ENCODE measurements around the gene SPIRE2.
"Not testable (repeated sequence)": the region's sequence is repeated elsewhere in the genome, so short reads cannot be mapped to it uniquely, and the experiment has no call there.

SPIRE2 gene

DNA sequence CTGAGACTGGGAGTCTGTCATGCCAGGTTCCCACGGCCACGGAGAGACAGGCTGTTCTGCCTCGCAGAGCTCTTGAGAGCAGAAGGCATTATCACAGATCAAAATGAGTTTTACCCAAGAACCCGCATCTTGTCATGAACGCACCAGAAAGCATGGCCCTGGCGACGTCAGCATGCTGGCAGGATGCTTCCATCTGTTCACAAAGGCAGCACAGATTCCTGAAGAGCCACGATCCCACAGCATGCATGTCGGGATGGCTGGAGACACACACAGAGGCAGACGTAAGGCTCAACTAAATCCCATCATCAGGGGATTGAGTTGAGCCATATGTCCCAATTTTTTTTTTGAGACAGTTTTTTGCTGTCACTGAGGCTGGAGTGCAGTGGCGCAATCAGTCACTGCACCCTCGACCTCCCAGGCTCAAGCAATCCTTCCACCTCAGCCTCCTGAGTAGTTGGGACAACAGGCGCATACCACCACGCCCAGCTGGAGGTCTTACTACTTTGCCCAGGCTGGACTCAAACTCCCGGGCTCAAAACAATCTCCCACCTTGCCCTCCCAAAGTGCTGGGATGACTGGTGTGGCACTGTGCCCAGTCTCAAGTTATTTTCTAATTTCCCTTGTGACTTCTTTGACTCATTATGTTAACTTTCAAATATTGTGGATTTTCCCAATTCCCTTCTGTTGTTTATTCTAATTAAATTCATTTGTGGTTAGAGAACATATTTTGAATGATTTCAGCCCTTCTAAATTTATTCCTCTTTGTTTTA lies 23.0 kb upstream of the SPIRE2 start:
- no peak for FAIRE-seq

DNA sequence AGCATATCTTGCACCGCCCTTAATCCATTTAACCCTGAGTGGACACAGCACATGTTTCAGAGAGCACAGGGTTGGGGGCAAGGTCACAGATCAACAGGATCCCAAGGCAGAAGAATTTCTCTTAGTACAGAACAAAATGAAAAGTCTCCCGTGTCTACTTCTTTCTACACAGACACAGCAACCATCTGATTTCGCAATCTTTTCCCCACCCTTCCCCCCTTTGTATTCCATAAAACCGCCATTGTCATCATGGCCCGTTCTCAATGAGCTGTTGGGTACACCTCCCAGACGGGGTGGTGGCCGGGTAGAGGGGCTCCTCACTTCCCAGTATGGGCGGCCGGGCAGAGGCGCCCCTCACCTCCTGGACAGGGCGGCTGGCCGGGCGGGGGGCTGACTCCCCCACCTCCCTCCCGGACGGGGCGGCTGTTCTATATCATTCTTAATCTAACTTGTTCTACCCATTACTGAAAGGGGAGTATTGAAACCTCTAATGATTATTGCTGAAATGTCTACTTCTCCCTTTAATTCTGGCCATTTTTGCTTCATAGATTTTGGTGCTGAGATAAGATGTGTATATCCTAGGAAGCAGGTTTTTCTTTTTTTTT lies 21.6 kb upstream of the SPIRE2 start:
- not testable (repeated sequence) for FAIRE-seq; DNase-seq (ENCODE audit: extremely low spot score, insufficient read length, low read depth)

More for the DNA sequence above, 23.0 kb upstream of the SPIRE2 start:
- no peak for DNase-seq (ENCODE audit: extremely low spot score, insufficient read length, low read depth)

DNA sequence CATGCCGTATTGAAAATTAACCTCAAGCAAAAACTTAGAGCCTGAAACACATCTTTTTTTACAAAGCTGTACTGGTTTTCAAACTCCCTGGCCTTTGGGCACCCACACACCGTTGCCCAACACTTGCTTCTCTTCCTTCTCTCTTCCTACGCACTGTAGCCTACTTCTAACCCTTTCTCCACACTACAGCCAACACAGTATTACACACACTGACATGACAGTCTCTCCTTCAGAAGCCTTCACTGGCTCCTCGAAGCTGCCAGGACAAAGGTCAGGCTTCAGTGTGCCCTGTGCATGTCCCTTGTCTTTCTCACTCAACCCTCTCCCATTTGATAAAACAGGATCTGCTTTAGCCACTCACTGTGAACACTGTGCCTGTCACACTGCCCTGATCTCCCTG lies 19.8 kb upstream of the SPIRE2 start:
- DNase-seq (ENCODE audit: extremely low spot score, insufficient read length, low read depth) = no peak
- no peak for FAIRE-seq

DNA sequence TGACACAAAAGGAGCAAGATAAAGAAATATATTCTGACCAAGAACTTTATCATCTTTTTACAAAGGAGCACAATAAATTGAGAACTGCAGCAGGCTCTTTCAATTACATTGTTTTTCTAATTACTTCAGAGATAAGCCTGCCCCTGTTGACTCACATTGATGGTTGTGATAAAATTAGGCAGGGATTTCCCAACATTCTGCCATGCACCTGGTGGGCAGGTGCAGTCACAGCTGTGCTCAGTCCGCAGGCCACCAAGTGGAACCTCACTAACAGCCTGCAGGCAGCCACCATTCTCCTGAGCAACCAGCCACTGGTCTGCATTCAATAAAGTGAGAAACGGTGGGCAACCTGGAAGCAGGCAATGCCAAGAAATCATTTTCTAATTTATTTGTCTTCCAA lies 17.0 kb upstream of the SPIRE2 start:
- DNase-seq (ENCODE audit: extremely low spot score, insufficient read length, low read depth) (no peak), FAIRE-seq (no peak)

DNA sequence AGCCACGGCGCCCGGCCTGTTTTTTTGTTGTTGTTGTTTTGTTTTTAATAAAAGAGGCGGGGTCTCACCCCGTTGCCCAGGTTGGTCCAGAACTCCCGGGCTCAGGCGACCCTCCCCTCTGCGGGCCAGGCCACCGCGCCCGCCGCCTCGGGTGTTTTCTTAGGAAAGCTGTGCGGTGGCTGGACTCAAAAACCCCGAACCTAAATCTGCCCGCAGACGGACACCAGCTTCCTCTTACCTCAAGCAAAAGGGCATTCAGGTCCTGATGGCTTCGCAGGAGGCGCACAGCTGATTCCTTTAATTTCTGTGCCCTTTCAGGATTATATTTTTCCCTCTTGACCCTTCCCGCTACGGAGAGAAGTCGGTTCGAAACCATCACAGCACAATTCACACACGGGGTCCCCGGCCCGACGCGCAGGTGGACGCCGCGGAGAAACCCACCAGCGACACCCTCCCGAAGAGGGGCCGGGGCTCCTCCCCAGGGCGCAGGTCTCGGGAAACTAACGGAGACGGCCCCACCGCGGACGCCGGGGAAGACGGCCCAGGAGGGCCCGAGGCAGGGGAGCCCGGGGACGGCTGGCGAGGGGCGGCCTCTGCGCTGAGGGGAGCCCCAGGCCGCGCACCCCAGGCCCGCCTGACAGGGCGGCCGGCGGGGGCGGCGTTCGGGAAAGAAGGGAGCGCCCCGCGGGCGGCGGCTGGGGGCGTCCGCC lies 12.5 kb upstream of the SPIRE2 start:
- DNase-seq (ENCODE audit: extremely low spot score, insufficient read length, low read depth) = no peak
- FAIRE-seq = no peak

DNA sequence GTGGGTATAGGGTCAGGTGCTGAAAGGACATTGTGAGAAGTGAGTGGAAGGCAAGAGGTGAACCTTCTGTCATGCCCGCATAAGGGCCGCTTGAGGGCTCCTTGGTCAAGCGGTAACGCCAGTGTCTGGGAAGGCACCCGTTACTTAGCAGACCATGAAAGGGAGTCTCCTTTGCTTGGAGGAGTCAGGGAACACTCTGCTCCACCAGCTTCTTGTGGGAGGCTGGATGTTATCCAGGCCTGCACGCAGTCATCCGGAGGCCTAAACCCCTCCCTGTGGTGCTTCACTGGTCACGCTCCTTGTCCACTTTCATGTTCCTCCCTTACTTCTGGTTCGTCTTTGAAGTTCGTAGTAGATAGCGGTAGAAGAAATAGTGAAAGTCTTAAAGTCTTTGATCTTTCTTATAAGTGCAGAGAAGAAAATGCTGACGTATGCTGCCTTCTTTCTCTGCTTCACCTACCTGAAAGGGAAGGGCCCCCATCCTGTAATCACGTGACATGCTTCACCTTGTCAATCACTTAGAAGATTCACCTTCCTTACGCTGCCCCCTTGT lies 9.3 kb upstream of the SPIRE2 start:
- not testable (repeated sequence) for DNase-seq (ENCODE audit: extremely low spot score, insufficient read length, low read depth); FAIRE-seq

DNA sequence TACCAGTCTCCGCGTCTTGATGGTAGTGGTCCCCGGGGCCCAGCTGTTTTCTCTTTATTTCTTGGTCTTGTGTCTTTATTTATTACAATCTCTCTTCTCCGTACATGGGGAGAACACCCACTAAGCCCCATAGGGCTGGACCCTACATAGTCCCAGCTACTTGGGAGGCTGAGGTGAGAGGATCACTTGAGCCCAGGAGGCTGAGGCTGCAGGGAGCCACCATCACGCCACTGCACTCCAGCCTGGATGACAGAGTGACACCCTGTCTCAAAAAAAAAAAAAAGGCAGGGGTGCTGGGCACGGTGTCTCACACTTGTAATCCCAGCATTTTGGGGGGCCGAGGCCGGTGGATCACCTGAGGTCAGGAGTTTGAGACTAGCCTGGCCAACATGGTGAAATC lies 8.8 kb upstream of the SPIRE2 start:
- not testable (repeated sequence) for DNase-seq (ENCODE audit: extremely low spot score, insufficient read length, low read depth); FAIRE-seq

DNA sequence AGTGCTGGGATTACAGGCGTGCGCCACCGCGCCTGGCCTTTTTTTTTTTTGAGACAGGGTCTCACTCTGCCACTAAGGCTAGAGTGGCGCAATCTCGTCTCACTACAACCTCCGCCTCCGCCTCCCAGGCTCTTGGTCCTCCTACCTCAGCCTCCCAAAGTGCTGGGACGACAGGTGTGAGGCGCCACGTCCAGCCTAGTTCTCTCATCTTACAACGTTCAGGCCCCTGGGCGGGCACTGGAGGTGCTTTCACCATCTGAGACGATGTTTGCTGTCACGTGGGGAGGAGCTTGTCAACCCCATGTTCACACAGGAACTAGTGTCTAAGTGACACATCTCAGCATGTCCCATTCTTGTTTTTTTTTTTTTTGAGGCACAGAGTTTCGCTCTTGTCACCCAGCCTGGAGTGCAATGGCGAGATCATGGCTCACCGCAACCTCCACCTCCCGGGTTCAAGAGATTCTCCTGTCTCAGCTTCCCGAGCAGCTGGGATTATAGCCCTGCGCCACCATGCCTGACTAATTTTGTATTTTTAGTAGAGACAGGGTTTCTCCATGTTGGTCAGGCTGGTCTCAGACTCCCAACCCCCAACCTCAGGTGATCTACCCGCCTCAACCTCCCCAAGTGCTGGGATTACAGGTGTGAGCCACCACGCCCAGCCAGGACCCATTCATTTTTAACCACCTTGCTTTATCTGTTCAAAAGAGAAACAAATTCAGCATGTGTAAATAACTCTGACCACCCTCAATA lies 6.7 kb upstream of the SPIRE2 start:
- no peak for FAIRE-seq
- no peak for DNase-seq (ENCODE audit: extremely low spot score, insufficient read length, low read depth)

DNA sequence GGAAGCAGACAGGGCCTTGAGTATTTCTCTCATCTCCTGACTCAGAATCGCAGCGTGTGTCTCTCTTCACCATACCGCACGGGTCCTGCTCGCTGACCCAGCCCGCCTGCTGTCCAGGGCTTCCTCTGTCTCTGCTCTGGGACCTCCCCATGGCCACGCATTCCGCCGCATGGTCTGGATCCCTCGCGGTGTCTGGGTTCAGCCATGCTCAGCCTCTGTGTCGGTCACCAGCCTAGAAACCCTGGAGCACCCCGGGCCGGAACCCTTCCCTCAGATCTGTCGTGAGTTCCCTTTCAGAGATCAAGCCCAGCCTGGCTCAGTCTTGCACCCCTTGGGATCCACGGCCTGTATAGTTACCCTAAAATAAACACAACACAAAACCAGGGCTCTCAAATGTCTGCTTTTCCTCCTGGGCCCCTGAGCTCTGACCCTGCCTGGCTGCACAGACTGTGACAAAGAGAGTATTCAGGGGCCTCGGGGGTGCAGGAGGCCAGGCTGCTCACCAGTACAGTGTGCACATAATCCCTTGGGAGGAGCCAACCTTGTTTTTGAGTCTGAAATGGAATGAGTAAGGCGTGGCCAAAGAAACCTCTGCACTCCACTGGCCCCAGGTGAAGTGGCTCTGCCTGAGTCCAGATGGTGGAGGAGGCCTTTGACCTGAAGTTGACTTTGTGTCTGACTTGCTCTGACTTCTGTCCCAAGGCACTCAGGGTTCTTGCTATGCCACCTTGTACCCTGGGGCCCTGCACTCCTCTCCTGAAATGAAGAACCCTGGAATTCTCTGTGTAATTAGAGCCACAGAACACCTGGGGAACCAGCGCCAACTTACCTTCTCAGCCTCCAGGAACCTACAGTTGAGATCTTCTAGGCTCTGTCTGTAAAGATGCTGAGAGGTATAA lies 5.8 kb upstream of the SPIRE2 start:
- DNase-seq (ENCODE audit: extremely low spot score, insufficient read length, low read depth) = no peak
- FAIRE-seq = no peak

DNA sequence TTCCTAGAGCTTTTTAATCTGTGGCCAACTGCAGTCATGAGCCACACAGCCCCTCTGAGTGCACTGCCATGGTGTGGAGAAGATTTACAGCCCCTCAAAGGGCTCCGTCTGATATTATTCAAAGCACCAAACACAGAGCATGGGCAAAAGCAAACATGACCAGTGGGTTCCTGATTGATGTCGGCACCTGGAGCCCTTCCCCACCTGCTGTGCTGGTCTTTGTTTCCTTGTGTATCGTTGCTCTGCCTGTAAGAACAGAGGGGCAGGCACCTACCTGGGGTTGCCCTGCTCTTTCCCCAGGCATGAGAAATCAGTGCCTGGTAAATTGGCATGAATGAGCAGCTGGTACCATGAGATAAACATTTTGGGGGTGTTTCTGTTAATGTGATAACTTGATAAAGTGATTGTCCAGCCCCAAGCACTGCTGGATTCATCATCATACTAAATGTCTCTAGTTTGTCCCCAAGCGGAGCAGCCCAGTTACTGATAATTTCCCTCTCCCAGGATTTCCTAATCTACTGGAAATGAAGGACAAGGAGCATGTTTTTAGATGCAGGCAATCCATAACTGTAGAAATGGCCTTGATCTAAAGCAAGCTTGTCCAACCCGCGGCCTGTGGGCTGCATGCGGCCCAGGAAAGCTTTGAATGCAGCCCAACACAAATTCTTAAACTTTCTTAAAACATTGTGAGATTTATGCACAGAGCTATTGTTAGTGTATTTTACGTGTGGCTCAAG lies 5.0 kb upstream of the SPIRE2 start:
- DNase-seq (ENCODE audit: extremely low spot score, insufficient read length, low read depth) (no peak), FAIRE-seq (no peak)

DNA sequence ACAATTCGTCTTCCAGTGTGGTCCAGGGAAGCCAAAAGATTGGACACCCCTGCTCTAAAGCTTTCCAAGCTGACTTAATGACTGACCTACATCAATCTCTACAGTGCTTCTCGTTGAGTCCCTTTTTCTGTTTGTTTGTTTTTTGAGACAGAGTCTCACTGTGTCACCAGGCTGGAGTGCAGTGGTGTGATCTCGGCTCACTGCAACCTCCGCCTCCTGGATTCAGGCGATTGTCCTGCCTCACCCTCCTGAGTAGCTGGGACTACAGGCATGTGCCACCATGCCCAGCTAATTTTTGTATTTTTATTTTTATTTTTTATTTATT lies 4.5 kb upstream of the SPIRE2 start:
- not testable (repeated sequence) for FAIRE-seq; DNase-seq (ENCODE audit: extremely low spot score, insufficient read length, low read depth)

DNA sequence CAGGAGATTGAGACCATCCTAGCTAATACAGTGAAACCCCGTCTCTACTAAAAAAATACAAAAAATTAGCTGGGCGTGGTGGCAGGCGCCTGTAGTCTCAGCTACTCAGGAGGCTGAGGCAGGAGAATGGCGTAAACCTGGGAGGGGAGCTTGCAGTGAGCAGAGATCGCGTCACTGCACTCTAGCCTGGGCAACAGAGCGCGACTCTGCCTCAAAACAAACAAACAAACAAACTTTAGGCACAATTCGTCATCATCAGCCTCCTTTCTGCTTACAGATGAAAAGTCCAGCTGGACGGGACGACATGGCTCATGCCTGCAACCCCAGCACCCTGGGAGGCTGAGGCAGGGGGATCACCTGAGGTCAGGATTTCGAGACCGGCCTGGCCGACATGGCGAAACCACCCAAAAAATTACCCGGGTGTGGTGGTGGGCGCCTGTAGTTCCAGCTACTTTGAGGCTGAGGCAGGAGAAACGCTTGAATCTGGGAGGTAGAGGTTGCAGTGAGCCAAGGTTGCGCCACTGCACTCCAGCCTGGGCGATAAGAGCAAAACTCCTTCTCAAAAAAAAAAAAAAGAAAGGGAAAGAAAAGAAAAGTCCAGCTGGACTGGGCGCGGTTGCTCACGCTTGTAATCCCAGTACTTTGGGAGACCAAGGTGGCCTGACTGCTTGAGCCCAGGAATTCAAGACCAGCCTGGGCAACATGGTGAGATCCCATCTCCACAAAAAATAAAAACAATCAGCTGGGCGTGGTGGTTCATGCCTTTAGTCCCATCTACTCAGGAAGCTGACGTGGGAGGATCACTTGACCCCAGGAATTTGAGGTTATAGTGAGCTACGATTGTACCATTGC lies 1.5 kb upstream of the SPIRE2 start:
- FAIRE-seq = no peak
- DNase-seq (ENCODE audit: extremely low spot score, insufficient read length, low read depth) = no peak

DNA sequence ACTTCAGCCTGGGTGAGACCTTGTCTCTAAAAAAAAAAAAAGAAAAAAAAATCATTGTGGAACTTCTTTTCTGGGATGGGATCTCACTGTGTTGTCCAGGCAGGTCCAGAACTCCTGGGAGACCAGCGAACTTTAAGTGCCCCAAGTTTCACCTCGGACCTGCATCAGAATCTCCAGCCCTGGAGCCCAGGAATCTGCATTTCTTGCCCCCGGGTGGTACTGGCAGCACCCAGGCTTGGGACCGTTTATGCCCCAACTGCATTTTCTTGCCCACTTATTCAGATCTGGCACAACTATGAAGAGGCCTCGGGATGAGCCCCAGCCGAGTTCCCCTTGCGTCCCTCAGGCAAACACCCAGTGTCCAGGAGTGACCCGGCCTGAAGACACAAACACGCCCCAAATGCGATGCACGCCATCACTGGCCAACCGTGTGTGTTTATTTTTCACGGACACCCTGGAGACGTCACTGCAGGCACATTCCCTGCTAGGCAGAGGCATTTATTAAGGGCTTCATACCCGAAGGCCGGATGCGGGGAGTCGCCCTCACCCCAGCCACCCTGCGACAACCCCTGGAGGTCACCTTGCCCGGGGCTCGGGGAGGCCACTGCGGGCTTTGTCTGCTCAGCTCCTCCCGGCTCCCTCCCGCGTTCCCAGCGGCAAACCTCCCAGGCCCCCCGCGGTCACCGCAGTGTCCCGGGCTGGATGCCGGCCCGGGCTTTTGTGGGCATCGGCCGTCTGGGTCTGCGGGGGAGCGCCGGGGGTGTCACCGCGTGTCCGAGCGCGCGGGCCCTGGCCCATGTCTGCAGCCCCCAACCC lies 684 bp upstream of the SPIRE2 start:
- DNase-seq (ENCODE audit: extremely low spot score, insufficient read length, low read depth) (no peak), FAIRE-seq (no peak)

DNA sequence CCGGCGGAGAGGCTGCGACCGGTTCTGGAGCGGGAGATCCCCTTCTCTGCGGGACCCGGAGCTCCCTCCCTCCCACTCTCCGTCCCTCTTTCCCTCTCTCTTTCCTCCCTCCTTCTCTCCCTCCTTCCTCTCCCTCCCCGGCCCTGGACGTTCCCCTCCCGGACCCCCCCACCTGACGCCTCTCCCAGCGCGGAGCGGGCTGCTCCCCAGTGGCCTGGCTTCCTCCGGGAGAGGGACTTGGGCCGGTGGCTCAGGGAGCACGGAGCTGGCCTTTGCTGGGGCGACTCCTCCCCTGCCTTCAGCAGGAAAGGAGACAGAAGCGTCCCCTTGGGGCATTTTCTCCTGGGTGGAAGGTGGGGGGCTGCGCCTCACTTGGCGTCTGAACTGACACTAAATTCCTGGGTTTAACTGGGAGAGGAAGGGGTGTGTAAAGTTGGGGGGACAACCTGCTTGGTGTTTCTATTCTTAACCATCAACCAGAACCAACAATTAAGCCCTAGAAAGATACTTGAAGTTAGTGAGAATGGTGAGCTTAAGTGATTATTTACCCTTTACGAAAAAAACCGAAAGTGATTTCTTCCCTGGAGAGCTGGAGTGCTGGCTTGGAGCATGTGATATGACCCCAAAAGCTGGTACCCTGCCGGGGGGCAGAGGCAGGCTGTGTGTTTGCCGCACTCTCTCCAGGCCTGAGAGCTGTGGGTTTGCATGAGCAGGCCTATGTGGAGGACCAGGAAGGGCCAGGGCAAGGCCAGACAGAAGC lies 775 bp downstream of the SPIRE2 start:
- no peak for DNase-seq (ENCODE audit: extremely low spot score, insufficient read length, low read depth)
- FAIRE-seq = no peak

DNA sequence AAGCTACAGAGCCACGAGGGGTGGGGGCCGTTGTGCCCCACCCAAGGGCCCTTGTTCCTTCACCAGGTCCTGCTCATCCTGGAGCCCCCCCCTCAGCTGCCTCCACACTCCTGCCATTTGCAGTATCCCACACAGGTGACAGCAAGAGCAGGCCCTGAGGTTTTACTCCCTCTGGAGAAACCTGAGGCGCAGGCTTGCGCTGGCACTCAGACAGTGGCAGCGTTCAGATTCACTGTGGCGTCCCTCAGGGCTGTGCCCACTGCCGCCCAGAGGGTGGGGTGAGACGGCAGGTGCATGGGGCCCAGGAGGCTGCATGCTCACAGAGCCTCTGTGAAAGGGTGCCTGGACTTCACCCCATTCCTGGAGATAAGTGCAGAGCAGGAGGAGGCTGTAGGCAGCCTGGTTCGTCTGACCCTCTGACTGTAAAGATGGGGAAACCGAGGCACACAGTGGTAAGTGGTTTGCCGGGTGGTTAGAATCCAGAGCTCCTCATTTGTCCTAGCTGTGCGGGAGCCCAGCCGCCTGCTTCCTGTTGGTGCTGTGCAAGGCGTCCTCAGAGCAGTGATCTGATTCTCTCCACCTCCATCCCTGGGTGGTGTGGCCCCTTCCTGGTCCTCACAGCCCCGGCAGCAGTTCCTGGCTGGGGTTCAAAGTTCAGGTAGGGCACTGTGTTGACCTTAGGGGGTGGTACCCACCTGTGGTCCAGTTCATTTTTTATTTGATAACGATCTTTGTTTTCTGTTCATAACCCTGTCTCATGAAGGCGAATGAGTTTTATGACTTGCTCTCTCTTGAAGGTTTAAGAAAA lies 1.6 kb downstream of the SPIRE2 start:
- DNase-seq (ENCODE audit: extremely low spot score, insufficient read length, low read depth) = no peak
- no peak for FAIRE-seq

Measured in GM18507 (cell line).